Endometrial microvascular endothelial cells (primary cell): ENCODE data around the gene HYI. TPM values are rescaled to one million over a fixed set of nuclear protein-coding genes. Genes with fewer than 3 reads are reported as not detected.

ENCODE experiments used
- in situ Hi-C: cut with HindIII; loops from 2 replicates; pipeline ENCODE4 v1.10.0; 2017; ENCODE audit warnings: low sequenced_read_pairs, low pct_unique_long_range_greater_than_20kb; ENCODE audit errors: inconsistent ontology term
- total RNA-seq: library from RNA; depleted of rRNA; stranded (reverse); fragments of >200 nt; gene quantifications from one replicate; pipeline ENCODE4 v1.2.3, GENCODE V29; 2015; ENCODE audit errors: inconsistent ontology term

The HYI gene
- total RNA-seq, 1 donor from 2014 or later, result 159 TPM

DNA sequence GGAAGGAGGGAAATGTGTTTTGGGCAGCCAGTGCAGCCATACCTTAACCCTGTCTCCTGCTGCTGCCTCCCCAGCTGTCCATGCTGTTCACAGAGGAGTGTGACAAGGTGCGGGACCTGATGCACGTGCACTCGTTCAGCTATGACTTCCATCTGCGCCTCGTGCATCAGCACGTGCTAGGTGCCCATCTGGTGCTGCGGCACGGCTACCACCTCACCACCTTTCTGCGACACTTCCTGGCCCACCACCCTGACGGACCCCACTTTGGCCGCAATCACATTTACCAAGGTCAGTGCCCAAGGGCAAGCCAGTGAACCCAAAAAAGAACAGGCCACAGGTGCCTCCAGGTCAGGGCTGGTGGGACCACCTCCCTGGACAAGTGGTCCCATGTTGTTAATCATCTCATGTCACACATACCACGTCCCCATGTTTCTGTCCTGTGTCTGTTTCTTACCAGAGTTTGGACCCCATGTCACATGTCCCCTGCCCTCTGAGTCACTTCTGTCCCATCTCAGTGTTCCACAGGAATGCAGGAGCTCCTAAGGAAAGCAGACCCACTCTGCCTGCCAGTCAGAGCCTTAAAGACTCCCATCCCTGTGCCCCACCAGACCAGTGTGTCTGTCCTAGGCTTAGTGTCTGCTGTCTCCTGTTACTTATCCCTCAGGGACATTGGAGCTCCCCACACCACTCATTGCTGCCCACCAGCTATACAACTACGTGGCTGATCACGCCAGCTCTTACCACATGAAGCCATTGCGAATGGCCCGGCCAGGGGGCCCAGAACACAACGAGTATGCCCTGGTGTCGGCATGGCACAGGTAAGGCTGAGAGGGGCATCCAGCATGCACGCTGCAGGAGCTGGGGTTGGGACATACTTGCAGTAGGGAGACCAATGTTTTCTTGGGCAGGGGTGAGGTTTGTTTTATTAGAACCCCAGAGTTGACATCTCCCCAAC is 6.6 kb downstream of the HYI start:
- in situ Hi-C loops, result no loop called here

DNA sequence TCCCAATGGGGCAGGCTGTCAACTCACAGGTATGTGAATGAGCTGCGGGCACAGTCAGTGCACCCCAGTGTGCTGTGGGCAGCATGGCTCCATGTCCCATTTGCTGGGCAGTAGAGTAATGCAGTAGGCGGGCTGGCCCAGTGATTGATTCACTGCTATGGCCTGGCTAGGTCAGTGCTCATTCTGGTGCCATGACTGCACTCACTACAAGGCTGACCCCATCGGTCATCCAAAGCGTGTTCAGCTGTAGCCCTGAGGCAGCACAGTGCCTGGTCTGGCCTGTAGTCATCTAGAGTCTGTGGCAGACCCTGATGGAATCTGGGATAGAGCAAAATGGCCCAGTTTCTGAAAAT is 7.4 kb downstream of the HYI start:
- in situ Hi-C loops, result no loop called here

DNA sequence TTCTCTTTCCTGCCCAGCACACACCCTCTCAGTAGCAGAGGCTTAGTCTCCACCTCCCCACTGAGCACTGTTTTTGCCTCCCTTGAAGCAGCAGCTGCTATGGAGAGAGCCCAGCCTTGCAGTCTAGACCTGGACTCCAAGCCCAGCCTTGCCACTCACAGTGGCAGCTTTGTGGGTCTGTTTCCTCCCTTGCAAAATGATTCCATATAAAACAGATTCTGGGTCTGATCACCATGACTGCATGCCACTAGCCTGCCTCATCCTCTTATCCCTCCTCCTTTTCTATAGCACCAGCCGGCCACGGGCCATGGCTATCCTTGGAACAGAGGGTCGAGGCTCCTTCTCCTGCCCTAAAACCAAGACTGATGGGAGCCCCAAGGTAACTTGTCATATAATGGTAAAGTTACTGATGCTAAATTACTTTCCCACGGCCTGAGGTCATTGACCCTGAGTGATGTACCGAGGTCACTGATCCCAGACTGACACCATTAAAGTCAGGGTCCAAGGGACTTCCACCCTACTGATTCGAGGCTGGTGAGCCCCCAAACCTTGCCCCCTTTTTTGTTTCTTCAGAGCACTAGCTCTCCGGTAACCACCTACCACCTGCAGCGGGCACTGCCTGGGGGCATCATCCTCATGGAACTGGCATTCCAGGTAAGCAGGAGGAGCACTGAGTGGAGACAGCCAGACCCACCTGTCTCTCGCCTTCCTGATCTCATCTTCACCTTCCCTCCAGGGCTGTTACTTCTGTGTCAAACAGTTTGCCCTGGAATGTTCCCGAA is 7.9 kb downstream of the HYI start:
- in situ Hi-C loops, result no loop called here

DNA sequence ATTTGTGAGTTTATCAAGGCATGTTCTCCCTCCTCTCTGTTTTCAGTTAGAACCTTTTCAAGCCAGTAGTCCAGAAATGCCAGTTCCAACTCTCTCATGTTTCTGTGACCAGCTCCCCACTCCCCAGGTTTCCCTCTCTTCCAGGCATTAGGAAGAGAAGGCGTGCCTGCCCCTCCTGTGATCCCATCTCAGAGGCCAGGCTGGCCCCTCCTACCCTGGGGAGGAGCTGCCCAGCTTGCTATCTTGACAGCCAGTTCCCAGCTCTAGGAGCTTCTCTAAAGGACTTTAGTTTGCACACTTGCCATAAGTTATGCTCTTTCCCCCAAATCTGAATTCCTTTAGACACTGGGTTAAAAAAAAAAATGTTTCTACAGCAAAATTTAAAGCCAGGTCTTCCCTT is 8.9 kb downstream of the HYI start:
- in situ Hi-C loops, result no loop called here

DNA sequence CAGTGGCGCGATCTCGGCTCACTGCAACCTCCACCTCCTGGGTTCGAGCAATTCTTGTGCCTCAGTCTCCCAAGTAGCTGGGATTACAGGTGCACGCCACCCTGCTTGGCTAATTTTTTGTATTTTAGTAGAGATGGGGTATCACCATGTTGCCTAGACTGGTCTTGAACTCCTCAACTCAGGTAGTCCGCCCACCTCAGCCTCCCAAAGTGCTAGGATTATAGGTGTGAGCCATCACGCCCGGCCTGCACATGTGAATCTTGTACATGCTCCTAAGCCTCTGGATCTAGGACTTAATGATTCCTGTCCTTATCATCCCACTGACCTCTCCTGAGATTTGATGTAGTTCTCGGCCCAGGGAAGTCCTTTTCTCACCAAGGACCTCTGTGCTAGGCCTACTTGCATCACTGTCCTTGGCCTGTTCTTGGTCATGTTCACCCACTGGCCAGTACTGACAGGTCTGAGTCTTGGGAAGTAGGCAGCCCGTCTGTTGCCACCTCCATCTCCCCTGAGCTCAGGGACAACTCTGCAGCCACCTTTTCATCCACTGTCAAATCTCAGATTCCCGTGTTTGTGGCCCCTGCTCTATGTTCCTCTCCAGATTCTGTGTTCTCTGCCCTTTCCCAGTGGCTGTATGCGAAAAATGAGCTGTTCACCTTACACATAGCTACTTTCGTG is 9.4 kb downstream of the HYI start:
- in situ Hi-C loops, result no loop called here

DNA sequence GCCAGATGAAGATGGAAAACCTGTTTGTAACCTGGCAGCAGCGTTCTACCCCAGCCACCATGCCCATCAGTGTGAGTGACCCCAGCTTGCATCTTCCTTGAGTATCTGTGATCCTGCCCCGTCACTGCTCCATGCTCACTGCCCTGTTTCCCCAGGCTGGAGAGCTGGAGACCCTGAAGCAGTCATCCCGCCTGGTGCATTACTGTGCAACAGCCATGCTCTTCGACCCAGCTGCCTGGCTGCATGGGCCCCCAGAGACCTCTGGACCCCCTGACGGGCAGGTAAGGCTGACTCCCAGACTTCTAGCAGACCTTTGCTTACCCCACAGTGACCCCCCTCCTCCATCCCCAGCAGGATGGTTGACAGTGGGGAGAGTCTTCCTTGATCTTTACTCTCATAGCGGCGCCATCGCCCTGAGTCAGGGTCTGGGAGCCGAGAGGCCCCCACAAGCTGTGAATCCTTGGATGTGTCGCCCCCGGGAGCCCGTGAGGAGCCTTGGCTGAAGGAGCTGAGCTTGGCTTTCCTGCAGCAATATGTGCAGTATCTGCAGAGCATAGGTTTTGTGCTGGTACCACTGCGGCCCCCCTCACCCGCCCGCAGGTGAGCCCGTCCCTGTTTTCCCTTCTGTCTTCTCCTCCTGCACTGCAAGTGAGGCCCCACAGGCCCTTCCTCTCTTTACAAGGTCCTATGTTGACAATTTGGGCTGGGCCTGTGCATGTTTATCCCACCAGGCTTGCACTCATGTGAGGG is 10.4 kb downstream of the HYI start:
- in situ Hi-C loops, result no loop called here

DNA sequence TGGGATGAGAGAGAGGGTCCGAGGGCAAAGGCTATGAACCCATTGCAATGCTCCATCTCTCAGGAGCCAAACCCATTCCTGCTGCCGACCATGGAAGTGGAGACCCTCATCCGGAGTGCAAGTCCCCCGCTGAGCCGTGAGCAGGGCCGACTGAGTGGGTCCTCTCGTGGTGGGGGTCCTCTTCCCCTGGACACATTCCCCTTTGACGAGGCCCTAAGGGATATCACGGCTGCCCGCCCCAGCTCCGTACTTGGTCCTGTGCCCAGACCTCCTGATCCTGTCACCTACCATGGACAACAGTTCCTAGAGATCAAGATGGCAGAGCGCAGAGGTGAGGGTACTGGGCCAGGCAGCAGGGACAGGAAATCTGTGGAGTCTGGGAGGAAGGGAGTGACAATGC is 11.0 kb downstream of the HYI start:
- in situ Hi-C loops, result no loop called here

DNA sequence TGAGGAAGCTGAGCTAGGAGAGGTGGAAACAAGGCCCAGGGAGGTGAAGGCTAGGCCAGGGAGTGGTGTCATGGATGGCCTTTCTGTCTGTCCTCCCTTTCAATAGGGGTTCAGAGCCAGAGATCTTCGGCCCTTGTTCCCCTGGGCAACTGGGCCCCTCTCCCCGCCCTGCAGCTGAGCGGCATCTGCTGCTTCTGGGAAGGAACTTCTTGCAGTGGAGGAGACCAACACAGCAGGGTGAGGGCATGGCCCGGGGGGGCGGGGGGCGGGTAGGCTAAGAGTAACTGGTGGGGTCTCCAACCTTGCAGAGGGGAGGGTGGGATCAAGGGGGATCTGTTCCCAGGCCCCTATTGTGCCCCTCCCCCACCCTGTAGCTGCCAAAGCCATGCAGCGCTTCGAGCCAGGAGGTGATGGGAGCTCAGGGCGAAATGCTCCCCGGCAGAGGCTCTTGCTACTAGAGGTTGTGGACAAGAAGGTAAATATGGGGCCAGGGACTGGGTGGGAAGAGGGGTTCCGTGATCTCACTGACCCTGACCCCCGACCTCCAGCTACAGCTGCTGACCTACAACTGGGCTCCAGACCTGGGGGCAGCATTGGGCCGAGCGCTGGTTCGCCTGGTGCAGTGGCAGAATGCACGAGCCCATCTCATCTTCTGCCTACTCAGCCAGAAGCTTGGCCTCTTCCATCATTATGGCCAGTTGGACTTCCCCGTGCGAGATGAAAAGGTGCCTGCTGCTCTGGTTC is 11.7 kb downstream of the HYI start:
- in situ Hi-C loops, result no loop called here

DNA sequence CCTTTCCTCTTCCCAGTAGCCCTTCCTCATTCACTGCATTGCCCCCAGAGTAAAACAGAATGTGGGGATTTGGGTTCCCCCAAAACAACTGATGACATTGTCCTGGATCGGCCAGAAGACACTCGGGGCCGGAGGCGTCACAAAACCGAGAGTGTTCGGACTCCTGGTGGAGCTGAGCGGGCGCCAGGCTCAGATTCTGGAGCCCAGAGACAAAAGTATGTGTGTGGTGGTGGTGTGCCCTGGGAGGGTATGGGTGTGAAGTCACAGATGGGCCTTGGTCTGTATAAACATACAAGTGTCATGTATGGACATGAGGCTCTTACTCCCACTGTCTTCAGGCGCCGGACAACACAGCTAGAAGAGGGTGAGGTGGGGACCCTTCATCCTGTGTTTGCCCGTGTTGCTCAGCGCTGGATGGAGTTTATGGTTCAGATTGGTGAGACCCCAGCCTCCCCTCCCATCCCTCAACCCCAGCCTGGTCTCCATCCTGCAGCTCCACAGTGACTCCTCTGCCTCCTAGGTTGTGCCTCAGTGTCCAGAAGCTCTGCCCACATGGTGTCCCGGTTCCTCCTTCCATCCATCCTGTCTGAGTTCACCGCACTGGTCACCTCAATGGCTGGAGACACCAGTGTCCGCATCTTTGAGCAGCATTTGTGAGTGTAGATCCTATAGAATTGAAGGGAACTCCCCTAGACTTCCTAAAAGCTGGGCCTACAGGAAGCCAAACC is 12.4 kb downstream of the HYI start:
- in situ Hi-C loops, result no loop called here

DNA sequence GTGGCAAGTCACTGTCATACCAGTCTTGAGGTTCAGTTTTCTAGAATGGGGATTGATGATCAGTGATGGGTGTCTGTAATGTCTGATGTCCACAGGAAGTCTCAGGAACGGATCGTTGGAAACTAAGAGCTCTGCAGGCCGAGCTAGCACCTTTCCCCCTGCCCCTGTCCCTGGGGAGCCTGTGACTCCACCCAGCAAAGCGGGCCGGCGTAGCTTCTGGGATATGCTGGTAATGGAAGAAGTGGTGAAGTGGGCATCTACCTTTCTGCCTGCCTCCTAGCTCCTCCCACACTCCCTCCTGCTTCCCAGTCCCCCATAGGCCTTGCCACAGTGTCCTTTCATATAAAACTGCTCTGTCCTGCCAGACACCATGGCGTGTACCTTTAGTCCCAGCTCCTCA is 13.4 kb downstream of the HYI start:
- in situ Hi-C loops, result no loop called here

DNA sequence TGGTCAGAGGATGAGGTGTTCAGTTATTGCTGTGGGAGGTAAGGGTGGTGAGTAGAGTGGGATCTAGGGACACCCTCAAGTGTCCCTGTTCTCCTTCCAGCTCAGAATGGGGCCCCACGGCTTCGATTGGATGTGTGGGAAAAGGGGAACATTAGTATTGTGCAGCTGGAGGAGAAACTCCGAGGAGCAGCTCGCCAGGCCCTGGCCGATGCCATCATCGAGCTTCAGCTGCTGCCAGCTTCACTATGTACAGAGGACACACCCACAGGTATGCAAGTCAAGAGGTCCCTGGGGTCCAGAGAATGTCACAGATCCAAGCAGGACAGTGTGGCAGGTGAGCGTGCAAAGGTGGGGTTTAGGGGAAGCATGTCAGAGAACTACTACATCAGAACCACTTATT is 13.9 kb downstream of the HYI start:
- in situ Hi-C loops, result no loop called here

DNA sequence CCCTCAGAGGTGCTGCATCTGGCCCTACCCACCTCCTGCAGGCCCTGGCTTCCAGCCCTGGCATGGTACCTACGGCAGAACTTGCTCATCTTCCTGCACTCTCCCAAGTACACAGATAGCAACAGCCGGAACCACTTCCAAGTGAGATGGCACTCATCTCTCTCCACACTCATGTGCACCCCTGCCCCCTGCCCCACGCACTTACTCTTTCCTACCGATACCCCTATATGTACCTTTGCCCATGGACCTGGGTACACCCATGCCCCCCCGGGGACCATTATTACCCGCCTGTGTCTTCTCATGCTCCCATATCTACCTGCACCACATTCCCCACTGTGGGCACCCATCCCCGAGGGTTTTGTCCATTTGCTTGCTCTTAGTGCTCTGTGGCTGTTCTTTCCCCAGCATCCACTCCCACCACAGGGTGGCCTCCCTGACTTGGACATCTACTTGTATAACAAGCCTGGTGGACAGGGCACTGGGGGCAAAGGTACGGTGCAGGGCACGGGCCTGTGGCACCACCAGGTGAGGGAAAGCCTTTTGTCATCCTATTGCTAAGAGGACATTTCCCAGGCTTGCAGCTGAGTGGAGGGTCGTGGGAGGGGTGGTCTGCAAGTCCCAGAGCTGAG is 14.7 kb downstream of the HYI start:
- in situ Hi-C loops, result no loop called here

DNA sequence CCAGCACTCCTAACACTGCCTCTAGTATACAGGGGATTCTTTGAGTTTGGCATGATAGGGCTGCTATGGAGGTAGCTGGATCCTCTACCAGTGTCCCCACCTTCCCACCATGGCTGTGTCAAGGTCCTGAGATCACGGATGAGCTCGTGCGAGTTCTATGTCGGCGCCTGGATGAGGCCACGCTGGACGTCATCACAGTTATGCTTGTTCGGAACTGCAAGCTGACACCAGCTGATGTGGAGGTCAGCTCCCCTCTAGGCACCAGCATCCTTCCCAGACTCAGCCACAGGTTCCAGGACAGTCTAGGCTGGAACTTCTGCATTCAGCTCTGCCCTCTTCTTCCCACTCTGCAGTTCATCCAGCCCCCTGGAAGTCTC is 15.2 kb downstream of the HYI start:
- in situ Hi-C loops, result no loop called here

DNA sequence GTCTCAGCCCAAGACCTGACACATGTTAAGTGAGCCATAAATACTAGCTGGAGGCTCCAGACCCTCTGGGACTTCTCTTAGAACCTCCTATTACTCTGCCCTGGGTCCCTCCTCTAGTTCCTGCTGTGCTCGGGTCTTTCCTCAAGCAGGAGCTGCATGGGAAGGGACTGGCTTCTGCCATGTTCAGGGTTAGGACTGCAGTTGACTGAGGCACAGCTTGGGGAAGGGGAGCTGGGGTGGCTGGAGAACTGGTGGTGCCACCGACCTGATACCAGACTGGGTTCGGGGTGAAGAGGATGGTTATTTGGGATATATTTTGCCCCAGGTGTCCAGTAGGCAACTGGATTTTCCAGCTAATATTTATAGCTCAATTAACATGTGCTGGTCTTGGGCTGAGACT is 15.7 kb downstream of the HYI start:
- in situ Hi-C loops, result no loop called here

DNA sequence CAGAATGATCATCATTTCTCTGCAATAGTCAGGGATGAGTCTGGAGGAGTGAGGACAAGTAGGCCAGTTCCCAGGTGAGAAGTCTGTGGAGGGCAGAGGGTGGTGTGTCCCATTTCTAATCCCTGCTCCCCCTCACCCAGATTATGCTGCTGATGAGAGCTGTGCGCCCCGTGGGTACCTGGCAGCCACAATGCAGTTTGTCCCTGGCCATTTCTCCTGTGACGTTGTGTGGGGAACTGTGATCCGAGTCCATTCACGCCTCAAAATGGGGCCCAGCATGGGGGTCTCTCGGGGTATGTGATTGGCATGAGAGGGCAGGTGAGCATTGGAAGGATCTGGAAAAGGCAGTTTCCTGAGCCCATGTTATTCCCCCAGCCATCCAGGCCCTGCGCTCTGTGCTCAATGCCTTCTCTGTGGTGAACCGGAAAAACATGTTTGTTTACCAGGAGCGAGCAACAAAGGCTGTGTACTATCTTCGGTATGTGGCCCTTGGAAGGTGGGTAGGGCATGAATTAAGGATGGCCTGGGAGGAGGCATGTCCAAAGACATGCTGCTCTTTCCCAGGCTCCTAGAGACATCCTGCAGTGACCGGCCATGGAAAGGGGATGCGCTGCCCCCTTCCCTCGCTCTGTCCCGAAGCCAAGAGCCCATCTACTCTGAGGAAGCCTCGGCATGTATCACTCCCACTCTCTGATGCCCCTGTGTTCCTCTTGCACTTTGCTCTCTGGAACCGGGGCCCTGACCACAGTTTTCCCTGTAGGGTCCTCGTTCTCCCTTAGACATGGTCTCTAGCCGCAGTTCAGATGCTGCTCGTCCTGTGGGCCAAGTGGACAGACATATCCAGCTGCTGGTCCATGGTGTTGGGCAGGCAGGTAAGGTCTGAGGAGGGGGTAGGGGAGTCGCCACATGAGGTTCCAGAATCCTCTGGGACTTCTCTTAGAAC is 16.4 kb downstream of the HYI start:
- in situ Hi-C loops, result no loop called here

DNA sequence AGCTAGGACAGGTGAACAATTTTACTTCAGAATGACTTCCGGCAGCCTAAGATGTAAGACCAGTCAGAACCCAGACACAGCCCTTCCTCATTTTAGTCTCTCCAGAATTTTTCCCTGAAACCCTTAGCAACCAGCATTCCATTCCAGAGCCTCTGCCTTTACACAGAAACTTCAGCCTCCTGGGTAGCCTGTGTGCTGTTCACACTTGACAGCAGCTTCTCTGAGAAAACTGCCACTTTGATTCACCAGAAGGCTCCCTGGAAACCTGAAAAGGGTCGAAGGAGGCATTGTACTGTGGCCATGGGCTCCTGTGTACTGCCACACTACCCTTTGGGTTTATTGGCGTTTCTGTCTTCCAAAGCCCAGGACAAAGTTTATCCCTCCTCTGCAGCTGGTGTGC is 17.4 kb downstream of the HYI start:
- in situ Hi-C loops, result no loop called here
